Endothelial cell of umbilical vein (primary cell): Measurements from ENCODE around the gene ANXA5. TPM values are rescaled to one million over a fixed set of nuclear protein-coding genes. Genes with fewer than 3 reads are reported as not detected.

ENCODE experiments used
- BruUV-seq: library from RNA; stranded (reverse); fragments of 400-500 nt; replicated peaks from 2 replicates; lab custom pipeline; 2021; lab: Mats Ljungman, UMichigan
- CTCF ChIA-PET: fragments of 300-600, 350-600 bp; sonication (Branson Sonifier 250); formaldehyde crosslinking; loops from one replicate; lab custom pipeline; 2021; ENCODE audit warnings: antibody characterized with exemption, inconsistent platforms; lab: Charles Lee
- POLR2A ChIA-PET: fragments of 300-600, 350-600 bp; sonication (Branson Sonifier 250); formaldehyde crosslinking; loops from one replicate; lab custom pipeline; 2021; ENCODE audit warnings: antibody characterized with exemption, inconsistent platforms; lab: Charles Lee
- DNase-seq: peaks from one replicate; pipeline ENCODE4 v3.0.0-alpha.2; 2011; ENCODE audit warnings: low read depth, low spot score
- FAIRE-seq: peaks from 2 replicates; lab custom pipeline; 2011; peaks lifted over from hg19 to GRCh38; lab: Jason Lieb, UNC
- H2AFZ ChIP-seq: 2 replicates; pipeline ENCODE4 v1.6.0; 2012; ENCODE audit warnings: low read depth, low read length, control low read depth, inconsistent platforms
- H3K27ac ChIP-seq: 2 replicates; pipeline ENCODE4 v1.5.1; 2011; ENCODE audit warnings: low read depth, mild to moderate bottlenecking, control low read depth, low read length, moderate library complexity; ENCODE audit not compliant: insufficient read depth
- H3K27me3 ChIP-seq, 2 experiments: 2 replicates each; pipeline versions ENCODE4 v1.6.0 to v1.6.1; 2011; ENCODE audit warnings: low read length in 2 of 2, mixed read lengths in 1 of 2; ENCODE audit not compliant: control insufficient read depth in 2 of 2, insufficient read depth in 2 of 2
- H3K36me3 ChIP-seq, 2 experiments: 2 replicates in 1 of 2; 3 replicates in 1 of 2; pipeline ENCODE4 v1.5.1; 2011; ENCODE audit warnings: low read length in 2 of 2, mild to moderate bottlenecking in 1 of 2, moderate library complexity in 1 of 2; ENCODE audit not compliant: control insufficient read depth in 2 of 2, insufficient read depth in 2 of 2; ENCODE audit errors: extremely low read depth in 1 of 2
- H3K4me1 ChIP-seq: 3 replicates; pipeline ENCODE4 v1.5.1; 2011; ENCODE audit warnings: mild to moderate bottlenecking, low read length; ENCODE audit not compliant: control insufficient read depth, insufficient read depth; ENCODE audit errors: extremely low read depth
- H3K4me2 ChIP-seq: 2 replicates; pipeline ENCODE4 v1.6.1; 2011; ENCODE audit warnings: low read length, control low read depth, mixed read lengths; ENCODE audit not compliant: insufficient read depth
- H3K4me3 ChIP-seq, 3 experiments: fragments of 200-600 bp in 1 of 3; sonication (generic), shearing (Covaris generic) in 1 of 3; replicated peaks in 1 of 3; 2 replicates each; pipeline ENCODE4 v1.5.1; 2011 to 2016; ENCODE audit warnings: control low read depth in 3 of 3, low read length in 3 of 3, mild to moderate bottlenecking in 2 of 3, inconsistent platforms in 1 of 3, low read depth in 1 of 3, moderate library complexity in 1 of 3; ENCODE audit not compliant: insufficient read depth in 1 of 3
- H3K79me2 ChIP-seq: 2 replicates; pipeline ENCODE4 v1.6.0; 2012; ENCODE audit warnings: low read length, inconsistent platforms; ENCODE audit not compliant: control insufficient read depth, insufficient read depth
- H3K9ac ChIP-seq: replicated peaks from 2 replicates; pipeline ENCODE3; 2011; ENCODE audit warnings: low read length, control low read depth; ENCODE audit not compliant: insufficient read depth; ENCODE audit errors: extremely low read depth
- H3K9me1 ChIP-seq: replicated peaks from 3 replicates; pipeline ENCODE4 v1.6.0; 2011; ENCODE audit warnings: mild to moderate bottlenecking, low read length; ENCODE audit not compliant: control insufficient read depth, insufficient read depth; ENCODE audit errors: extremely low read depth
- H3K9me3 ChIP-seq: replicated peaks from 2 replicates; pipeline ENCODE4 v1.5.1; 2012; ENCODE audit warnings: low read length, inconsistent platforms; ENCODE audit not compliant: control insufficient read depth, insufficient read depth
- H4K20me1 ChIP-seq: replicated peaks from 2 replicates; pipeline ENCODE3; 2011; ENCODE audit warnings: mild to moderate bottlenecking, low read length; ENCODE audit not compliant: control insufficient read depth, insufficient read depth; ENCODE audit errors: extremely low read depth
- EZH2 ChIP-seq: IDR thresholded peaks from 2 replicates; pipeline ENCODE4 v1.6.1; 2012; ENCODE audit warnings: borderline replicate concordance, low read depth, mild to moderate bottlenecking, moderate library complexity, low read length, inconsistent platforms; ENCODE audit not compliant: severe bottlenecking
- GATA2 ChIP-seq: IDR thresholded peaks from 2 replicates; pipeline ENCODE4 v1.7.0; 2011; ENCODE audit warnings: low read depth, mild to moderate bottlenecking, moderate library complexity, mixed read lengths, low read length; ENCODE audit not compliant: insufficient read length, insufficient read depth
- JUN ChIP-seq: IDR thresholded peaks from 2 replicates; pipeline ENCODE4 v1.6.1; 2011; ENCODE audit warnings: borderline replicate concordance, low read depth; ENCODE audit not compliant: insufficient read length, insufficient read depth
- POLR2AphosphoS5 ChIP-seq: IDR thresholded peaks from 2 replicates; pipeline ENCODE4 v1.6.1; 2012; ENCODE audit warnings: low read depth, mild to moderate bottlenecking, control low read depth, low read length, moderate library complexity; ENCODE audit not compliant: insufficient read depth
- dilution Hi-C: fragments of 300-500 bp; cut with MboI; formaldehyde crosslinking; loops from one replicate; pipeline ENCODE4 v1.15.0; 2019; ENCODE audit warnings: low sequenced_read_pairs; ENCODE audit not compliant: extremely low pct_ligation_motif_present
- intact Hi-C: fragments of 100-400 bp; cut with micrococcal nuclease; formaldehyde crosslinking; loops from one replicate; pipeline ENCODE4 v1.10.0; 2022
- polyA plus RNA-seq, 4 experiments: library from polyadenylated mRNA; depleted of rRNA in 3 of 4; stranded (reverse) in 3 of 4; unstranded in 1 of 4; fragments of >200 nt; gene quantifications; 2 replicates each; pipeline versions ENCODE4 v1.2.1 to v1.2.3, GENCODE V29; 2011 to 2012; ENCODE audit warnings: missing spikeins in 1 of 4
- total RNA-seq: library from RNA; stranded (reverse); gene quantifications from 2 replicates; pipeline ENCODE4 v1.2.3, GENCODE V29; 2021
- TF ChIP-seq, protein P1 (sequence below), 2 donors: IDR thresholded peaks; 1 replicate in 1 of 2; 2 replicates in 1 of 2; pipeline ENCODE4 v1.5.1; 2011; ENCODE audit warnings: low read length in 2 of 2, mild to moderate bottlenecking in 2 of 2, moderate library complexity in 2 of 2, control low read depth in 1 of 2, inconsistent platforms in 1 of 2, low read depth in 1 of 2; ENCODE audit not compliant: insufficient read depth in 1 of 2; ENCODE audit errors: extremely low read depth in 1 of 2

Gene ANXA5
- total and polyA plus RNA-seq, 2 donors (not counting 3 experiments of a cell fraction or from before 2014, with no cell fraction given) = 450 to 528 TPM

DNA sequence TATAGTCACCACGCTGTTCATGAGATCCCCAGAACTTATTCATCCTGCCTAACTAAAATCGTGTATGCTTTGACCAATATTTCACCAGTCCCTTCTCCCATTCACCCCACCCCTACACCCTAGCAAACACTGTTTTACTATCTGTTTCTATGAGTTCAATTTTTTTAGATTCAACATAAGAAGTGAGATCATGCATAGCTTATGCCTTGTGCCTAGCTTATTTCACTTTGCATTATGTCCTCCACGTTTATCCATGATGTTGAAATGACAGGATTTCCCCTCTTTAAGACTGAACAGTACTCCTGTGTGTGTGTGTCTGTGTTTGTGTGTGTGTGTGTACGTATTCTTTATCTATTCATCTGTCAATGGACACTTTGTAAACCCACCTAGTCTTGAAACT, 16.8 kb downstream of the ANXA5 start:
- no peaks in the 10 kb centered on the region for H3K9me3 ChIP-seq
- no peak overlapping the region for H3K4me2 ChIP-seq
- H2AFZ ChIP-seq = no peak overlapping the region
- DNase-seq (no peak), FAIRE-seq (no peak)
- no peak overlapping the region for H3K4me3 ChIP-seq
- CTCF ChIA-PET = interaction anchor here (1.4 kb wide), 1 partner anchor 11 kb away, joined by 3 read pairs; no protein-coding TSS in a partner anchor
- no peak for TF ChIP-seq POLR2AphosphoS5
- no peak for TF ChIP-seq EZH2
- no peak for TF ChIP-seq GATA2
- TF ChIP-seq, protein P1, sequence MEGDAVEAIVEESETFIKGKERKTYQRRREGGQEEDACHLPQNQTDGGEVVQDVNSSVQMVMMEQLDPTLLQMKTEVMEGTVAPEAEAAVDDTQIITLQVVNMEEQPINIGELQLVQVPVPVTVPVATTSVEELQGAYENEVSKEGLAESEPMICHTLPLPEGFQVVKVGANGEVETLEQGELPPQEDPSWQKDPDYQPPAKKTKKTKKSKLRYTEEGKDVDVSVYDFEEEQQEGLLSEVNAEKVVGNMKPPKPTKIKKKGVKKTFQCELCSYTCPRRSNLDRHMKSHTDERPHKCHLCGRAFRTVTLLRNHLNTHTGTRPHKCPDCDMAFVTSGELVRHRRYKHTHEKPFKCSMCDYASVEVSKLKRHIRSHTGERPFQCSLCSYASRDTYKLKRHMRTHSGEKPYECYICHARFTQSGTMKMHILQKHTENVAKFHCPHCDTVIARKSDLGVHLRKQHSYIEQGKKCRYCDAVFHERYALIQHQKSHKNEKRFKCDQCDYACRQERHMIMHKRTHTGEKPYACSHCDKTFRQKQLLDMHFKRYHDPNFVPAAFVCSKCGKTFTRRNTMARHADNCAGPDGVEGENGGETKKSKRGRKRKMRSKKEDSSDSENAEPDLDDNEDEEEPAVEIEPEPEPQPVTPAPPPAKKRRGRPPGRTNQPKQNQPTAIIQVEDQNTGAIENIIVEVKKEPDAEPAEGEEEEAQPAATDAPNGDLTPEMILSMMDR (IDR thresholded peaks at IDR 0.05; ENCODE audit: extremely low read depth in 1 of 2, insufficient read depth in 1 of 2, low read depth in 1 of 2, low read length in 2 of 2) = no peak
- no peak for TF ChIP-seq JUN
- H4K20me1 ChIP-seq = peaks cover 2% of the 10 kb centered on the region
- dilution Hi-C loops = no loop called here
- peaks cover 56% of the 10 kb centered on the region for H3K79me2 ChIP-seq
- H3K27me3 ChIP-seq = no peaks in the 10 kb centered on the region
- H3K27ac ChIP-seq = no peak overlapping the region
- H3K4me1 ChIP-seq = no peaks in the 10 kb centered on the region
- peaks cover 19 to 47% of the 10 kb centered on the region in 2 experiments for H3K36me3 ChIP-seq
- no peak overlapping the region for H3K9ac ChIP-seq
- BruUV-seq = no TSS peak
- POLR2A ChIA-PET = no interaction called here
- intact Hi-C loops = loop anchor here (10.0 kb wide), 1 partner anchor 45 kb away; no protein-coding TSS in a partner anchor
- H3K9me1 ChIP-seq = no peaks in the 10 kb centered on the region
